ENCODE results near the gene MYO5B.

Gene MYO5B

DNA sequence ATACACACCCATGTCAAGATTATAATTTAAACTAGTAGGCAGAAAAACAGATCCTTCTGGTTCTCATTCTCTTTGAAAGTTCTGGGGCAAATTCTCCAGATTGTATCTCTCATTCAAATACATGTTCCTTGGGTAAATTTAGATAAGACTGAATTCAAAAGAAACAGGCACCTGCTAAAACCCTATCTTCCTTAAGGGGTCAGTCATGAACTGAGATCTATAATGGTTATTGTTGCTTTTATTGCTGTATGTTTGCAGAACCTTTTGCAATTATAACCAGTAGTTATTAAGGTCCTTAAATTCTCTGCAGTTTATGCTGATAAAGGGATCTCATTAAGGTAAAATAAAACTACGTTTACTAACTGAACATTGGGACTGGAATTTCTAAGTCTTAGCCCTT lies 83.5 kb downstream of the MYO5B start:
- Histone ChIP-seq H3K27ac (ENCODE audit: low read length) (no peak overlapping the region), H3K4me2 (ENCODE audit: low read depth, low read length) (no peak overlapping the region), H3K9ac (ENCODE audit: low read length) (no peak overlapping the region), H3K9me3 (replicated peaks; ENCODE audit: insufficient read depth, low read length) (no peaks in the 10 kb centered on the region), H3K79me2 (ENCODE audit: low read length) (peaks cover 77% of the 10 kb centered on the region), H3K4me3 (ENCODE audit: low read length) (no peak overlapping the region), H3K27me3 (replicated peaks; ENCODE audit: insufficient read depth, low read length) (no peaks in the 10 kb centered on the region), H3K9me2 (replicated peaks; ENCODE audit: insufficient read depth, low read length) (no peaks in the 10 kb centered on the region), H2AFZ (ENCODE audit: low read length) (no peak overlapping the region), H3F3A (ENCODE audit: insufficient read depth, low read length) (no peaks in the 10 kb centered on the region), H4K20me1 (ENCODE audit: insufficient read depth, low read length) (no peaks in the 10 kb centered on the region), H3K4me1 (ENCODE audit: low read length) (peaks cover 10% of the 10 kb centered on the region; the same call in 1 of the 2 replicates), H3K36me3 (replicated peaks; ENCODE audit: insufficient read depth, low read length) (no peaks in the 10 kb centered on the region)
- no peak for DNase-seq
- TF ChIP-seq, protein P1, sequence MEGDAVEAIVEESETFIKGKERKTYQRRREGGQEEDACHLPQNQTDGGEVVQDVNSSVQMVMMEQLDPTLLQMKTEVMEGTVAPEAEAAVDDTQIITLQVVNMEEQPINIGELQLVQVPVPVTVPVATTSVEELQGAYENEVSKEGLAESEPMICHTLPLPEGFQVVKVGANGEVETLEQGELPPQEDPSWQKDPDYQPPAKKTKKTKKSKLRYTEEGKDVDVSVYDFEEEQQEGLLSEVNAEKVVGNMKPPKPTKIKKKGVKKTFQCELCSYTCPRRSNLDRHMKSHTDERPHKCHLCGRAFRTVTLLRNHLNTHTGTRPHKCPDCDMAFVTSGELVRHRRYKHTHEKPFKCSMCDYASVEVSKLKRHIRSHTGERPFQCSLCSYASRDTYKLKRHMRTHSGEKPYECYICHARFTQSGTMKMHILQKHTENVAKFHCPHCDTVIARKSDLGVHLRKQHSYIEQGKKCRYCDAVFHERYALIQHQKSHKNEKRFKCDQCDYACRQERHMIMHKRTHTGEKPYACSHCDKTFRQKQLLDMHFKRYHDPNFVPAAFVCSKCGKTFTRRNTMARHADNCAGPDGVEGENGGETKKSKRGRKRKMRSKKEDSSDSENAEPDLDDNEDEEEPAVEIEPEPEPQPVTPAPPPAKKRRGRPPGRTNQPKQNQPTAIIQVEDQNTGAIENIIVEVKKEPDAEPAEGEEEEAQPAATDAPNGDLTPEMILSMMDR (IDR thresholded peaks at IDR 0.05; ENCODE audit: low read length): no peak
- no peak for TF ChIP-seq EZH2phosphoT487 (IDR thresholded peaks at IDR 0.05; ENCODE audit: low read length)
- no peak for TF ChIP-seq EZH2 (optimal IDR thresholded peaks at IDR 0.05; ENCODE audit: low read depth, low read length)

GRCh38 chr18:50107468-50107977 lies 87.4 kb downstream of the MYO5B start:
- H3K4me2 ChIP-seq (ENCODE audit: low read depth, low read length): no peak overlapping the region
- H3K9me3 ChIP-seq (replicated peaks; ENCODE audit: insufficient read depth, low read length): no peaks in the 10 kb centered on the region
- H3K4me1 ChIP-seq (ENCODE audit: low read length): peaks cover 10% of the 10 kb centered on the region; the same call in 1 of the 2 replicates
- no peak overlapping the region for H3K9ac ChIP-seq (ENCODE audit: low read length)
- no peaks in the 10 kb centered on the region for H3K27me3 ChIP-seq (replicated peaks; ENCODE audit: insufficient read depth, low read length)
- H3F3A ChIP-seq (ENCODE audit: insufficient read depth, low read length): no peaks in the 10 kb centered on the region
- H3K27ac ChIP-seq (ENCODE audit: low read length): no peak overlapping the region
- no peak for TF ChIP-seq EZH2phosphoT487 (IDR thresholded peaks at IDR 0.05; ENCODE audit: low read length)
- no peak for TF ChIP-seq EZH2 (optimal IDR thresholded peaks at IDR 0.05; ENCODE audit: low read depth, low read length)
- TF ChIP-seq, protein P1 (IDR thresholded peaks at IDR 0.05; ENCODE audit: low read length): no peak
- H3K79me2 ChIP-seq (ENCODE audit: low read length): peaks cover 73% of the 10 kb centered on the region
- no peak overlapping the region for H2AFZ ChIP-seq (ENCODE audit: low read length)
- no peak overlapping the region for H3K4me3 ChIP-seq (ENCODE audit: low read length)
- no peak for DNase-seq
- no peaks in the 10 kb centered on the region for H3K9me2 ChIP-seq (replicated peaks; ENCODE audit: insufficient read depth, low read length)
- H4K20me1 ChIP-seq (ENCODE audit: insufficient read depth, low read length): no peaks in the 10 kb centered on the region
- H3K36me3 ChIP-seq (replicated peaks; ENCODE audit: insufficient read depth, low read length): no peaks in the 10 kb centered on the region

- TF ChIP-seq EZH2phosphoT487 (IDR thresholded peaks at IDR 0.05; ENCODE audit: low read length) (no peak), EZH2 (optimal IDR thresholded peaks at IDR 0.05; ENCODE audit: low read depth, low read length) (no peak)
- TF ChIP-seq, protein P1 (IDR thresholded peaks at IDR 0.05; ENCODE audit: low read length): no peak
- no peak for DNase-seq
- H3K79me2 ChIP-seq (ENCODE audit: low read length): peaks cover 63% of the 10 kb centered on the region
- H3K27me3 ChIP-seq (replicated peaks; ENCODE audit: insufficient read depth, low read length): no peaks in the 10 kb centered on the region
- no peaks in the 10 kb centered on the region for H3K9me2 ChIP-seq (replicated peaks; ENCODE audit: insufficient read depth, low read length)
- H3K4me1 ChIP-seq (ENCODE audit: low read length): peaks cover 27% of the 10 kb centered on the region
- H2AFZ ChIP-seq (ENCODE audit: low read length): no peak overlapping the region
- no peak overlapping the region for H3K4me3 ChIP-seq (ENCODE audit: low read length)
- H3K36me3 ChIP-seq (replicated peaks; ENCODE audit: insufficient read depth, low read length): no peaks in the 10 kb centered on the region
- H3K9ac ChIP-seq (ENCODE audit: low read length): no peak overlapping the region
- H3K9me3 ChIP-seq (replicated peaks; ENCODE audit: insufficient read depth, low read length): no peaks in the 10 kb centered on the region
- H3K4me2 ChIP-seq (ENCODE audit: low read depth, low read length): no peak overlapping the region
- H3F3A ChIP-seq (ENCODE audit: insufficient read depth, low read length): peaks cover 13% of the 10 kb centered on the region
- H4K20me1 ChIP-seq (ENCODE audit: insufficient read depth, low read length): no peaks in the 10 kb centered on the region
- no peak overlapping the region for H3K27ac ChIP-seq (ENCODE audit: low read length)
Measured at GRCh38 chr18:50105027-50105426, 89.9 kb downstream of the MYO5B start.
